Stimulated activated CD4-positive, alpha-beta T cell treated with anti-CD3 and anti-CD28 coated beads, TNF-alpha, amount 100 ng/mL, for 24 hours (primary cell): ENCODE results near the gene GJA9.

ENCODE experiments used
- DNase-seq, 3 experiments: peaks; one replicate each; pipeline ENCODE4 v3.0.0-alpha.2; 2020; ENCODE audit warnings: low read depth in 3 of 3

Gene GJA9

GRCh38 chr1:38831731-38832369 is 49.5 kb downstream of the GJA9 start:
- DNase-seq, result no peak

- no peak for DNase-seq
Observed at GRCh38 chr1:38829368-38829767, 52.0 kb downstream of the GJA9 start.

- no peak for DNase-seq
Observed at GRCh38 chr1:38827318-38827717, 54.1 kb downstream of the GJA9 start.

- no peak for DNase-seq
Observed at GRCh38 chr1:38826886-38827285, 54.5 kb downstream of the GJA9 start.

- no peak for DNase-seq
Observed at GRCh38 chr1:38826262-38826661, 55.1 kb downstream of the GJA9 start.
